Hematopoietic multipotent progenitor cell treated with erythropoietin and hydrocortisone succinate and interleukin-3 and kit ligand, for 4 days (in vitro differentiated cells): ENCODE measurements around the gene SEMA7A.

Experiments
- DNase-seq: peaks from one replicate; pipeline ENCODE4 v3.0.0-alpha.2; 2015

Gene SEMA7A

DNA sequence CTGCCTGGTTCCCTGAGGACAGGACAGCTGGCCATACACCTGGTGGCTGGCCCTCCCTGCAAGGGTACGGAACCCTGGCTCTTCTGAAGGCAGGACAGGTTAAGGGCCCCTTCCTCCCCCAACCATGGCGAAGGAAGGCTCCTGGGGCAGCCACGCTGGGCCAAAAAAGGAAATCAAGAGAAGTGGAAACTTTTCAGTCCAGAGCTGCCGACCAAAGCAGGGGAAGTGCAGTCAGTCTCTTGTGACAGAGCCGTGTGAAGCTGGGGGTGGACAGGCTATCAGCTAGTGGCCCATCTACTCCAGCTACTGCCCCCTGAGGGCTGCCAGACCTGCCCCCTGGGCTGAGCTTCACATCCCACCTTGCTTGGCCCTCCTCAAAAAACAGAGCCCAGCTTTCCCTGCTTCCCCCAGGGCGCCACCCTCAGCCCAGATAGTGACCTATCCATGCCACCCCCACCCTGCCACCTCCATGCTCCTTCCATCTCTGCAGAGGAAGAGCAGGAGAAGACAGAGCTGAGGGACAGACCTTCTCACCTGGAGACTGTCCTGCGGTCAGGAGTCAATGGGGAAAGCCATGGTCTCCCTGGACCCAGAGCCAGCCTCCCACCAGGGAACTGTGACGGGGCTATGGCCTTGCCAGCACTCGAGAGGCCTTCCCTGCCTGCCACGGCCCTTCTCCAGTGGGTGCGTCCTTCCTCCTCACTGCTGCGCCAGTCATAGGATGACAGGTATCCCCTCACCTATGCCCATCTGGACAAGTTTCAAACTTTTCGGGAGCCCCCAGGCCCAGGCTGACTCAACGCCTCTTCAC is 4.6 kb downstream of the SEMA7A start:
- peak; percentile 38 for DNase-seq

DNA sequence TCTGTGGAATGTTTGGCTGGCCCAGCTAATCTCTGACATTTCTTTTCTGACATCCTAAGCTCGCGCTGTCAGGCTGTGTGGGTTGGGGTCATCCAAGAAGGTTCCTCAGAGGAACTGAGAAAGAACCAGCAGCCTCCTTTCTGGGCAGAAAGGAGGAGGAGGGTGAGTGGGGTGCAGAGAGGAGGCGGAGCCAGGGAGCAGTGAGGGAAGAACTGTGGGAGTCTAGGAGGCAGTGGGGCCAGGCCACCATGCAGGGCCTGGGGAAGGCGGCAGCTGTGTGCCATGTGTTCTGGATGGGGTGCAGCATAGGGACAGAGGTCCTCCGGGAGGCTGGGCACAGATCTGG is 5.3 kb downstream of the SEMA7A start:
- no peak for DNase-seq

DNA sequence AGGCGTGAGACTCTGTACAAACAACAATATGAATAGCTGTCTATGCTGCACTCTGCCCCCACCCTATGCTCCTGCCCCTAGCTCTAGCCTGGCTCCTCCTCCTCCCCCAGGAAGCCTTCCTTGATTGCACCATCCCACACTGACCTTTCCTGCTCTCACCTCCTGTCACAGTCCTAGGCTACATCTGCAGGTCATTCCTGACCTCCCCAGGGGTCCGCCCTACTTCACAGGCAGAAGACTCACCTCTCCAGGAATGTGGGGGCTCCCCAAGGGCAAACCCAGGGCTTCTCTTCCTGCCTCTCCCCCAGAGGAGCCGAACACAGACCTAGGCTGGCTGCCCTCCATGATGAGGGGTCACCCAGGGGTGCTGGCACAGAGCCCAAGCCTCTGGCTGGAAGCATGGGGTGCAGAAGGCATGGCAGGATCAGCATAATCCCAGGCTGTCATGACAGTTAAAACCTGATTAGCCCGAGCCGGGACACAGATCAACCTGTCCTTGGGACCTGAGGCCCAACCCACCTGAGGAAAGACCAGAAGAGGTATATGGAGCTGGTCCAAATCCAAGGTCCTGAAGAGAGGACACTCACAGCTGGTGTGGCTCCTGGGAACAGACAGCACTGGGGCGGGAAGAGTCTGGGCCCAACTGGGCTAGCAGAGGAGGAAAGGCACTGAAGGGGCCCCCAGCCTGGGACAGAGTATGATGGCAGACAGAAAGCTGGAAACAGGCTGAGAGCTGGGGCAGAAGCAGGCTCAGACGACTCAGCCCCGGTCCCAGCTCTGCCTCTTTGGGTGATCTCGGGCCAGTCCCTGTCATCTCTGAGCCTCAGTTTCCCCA is 5.9 kb downstream of the SEMA7A start:
- no peak for DNase-seq

GRCh38 chr15:74426404-74427281 is 7.1 kb downstream of the SEMA7A start:
- no peak for DNase-seq

DNA sequence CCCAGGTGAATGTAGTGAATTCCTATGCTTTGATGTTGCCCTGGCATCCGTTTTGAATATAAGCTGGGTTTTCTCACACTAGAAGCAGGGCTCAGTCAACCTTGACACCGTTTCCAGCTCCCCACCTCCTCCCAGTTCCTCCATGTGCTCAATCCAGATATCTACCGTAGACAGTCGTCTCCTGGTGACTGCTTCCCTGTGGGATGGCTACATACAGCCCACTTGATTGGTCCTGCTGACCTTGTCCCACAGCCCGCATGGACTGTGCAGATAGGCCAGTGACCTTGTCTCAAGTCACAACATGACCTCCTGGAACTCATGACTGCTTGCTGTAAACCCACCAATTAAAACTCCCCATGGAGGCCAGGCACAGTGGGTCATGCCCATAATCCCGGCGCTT is 8.1 kb downstream of the SEMA7A start:
- DNase-seq = no peak

DNA sequence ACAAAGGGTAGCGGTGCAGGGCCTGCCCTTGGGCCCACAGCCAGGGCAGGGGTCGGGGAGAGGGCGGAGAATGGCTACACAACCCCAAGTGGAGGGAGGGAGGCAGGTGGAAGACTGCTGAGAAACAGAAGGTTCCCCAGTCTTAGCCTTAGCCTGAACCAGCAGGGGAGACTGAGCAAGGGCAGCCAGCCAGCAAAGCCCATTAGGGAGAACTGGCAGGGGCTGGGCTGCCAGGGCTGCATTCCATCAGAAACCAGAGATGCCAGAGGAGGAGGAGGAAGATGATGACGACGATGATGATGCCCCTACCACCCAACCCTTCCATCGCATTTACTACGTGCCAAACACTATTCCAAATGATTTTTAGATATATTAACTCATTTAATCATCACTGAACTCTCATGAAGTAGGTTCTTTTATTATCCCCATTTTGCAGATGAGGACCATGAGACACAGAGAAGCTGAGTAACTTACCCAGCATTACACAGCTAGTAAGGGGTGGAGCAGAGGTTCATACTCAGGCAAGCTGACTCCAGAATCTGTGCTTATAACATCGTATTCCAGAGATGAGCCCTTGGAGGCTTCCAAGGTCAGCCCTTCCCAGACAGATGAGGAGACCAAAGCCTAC is 8.7 kb downstream of the SEMA7A start:
- no peak for DNase-seq

DNA sequence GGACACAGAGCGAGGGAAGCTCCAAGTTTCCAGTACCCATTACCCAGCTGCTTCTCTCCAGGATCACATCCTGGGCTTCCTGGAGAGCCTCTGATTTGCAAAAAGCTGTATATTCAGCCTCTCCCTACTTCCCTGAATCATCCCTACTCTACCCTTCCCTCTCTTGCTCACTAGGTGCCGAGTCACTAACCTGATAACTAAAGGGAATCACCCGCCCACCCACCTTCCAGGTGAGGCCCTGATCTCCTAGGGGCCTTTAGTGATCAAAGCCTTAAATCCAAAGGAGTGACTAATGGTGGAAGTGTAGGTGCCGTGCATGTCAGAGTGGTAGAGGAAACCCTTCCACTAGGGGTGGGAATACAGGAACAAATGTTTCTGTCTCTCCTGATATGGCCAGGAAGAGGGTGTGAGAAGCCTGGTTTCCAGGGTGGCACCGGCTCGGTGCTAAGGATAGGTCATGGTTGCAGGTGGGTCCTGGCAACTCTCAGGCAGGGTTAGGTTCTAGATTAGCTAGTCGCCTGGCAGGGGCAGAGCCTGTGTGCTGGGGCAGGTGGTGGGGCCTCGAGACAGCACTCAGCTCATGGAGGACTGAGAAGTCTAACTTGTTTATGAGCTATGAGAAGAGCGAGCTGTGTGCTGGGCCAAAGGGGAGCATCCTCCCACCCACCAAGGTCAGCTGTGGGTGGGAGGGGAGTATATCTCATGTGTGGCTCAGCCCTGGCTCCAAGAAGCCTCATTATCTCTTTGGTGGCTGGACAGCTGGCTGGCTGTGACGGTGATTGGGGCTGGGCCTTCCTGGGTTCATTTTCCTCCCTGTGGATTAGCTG is 10.1 kb downstream of the SEMA7A start:
- peak; percentile 54 for DNase-seq

DNA sequence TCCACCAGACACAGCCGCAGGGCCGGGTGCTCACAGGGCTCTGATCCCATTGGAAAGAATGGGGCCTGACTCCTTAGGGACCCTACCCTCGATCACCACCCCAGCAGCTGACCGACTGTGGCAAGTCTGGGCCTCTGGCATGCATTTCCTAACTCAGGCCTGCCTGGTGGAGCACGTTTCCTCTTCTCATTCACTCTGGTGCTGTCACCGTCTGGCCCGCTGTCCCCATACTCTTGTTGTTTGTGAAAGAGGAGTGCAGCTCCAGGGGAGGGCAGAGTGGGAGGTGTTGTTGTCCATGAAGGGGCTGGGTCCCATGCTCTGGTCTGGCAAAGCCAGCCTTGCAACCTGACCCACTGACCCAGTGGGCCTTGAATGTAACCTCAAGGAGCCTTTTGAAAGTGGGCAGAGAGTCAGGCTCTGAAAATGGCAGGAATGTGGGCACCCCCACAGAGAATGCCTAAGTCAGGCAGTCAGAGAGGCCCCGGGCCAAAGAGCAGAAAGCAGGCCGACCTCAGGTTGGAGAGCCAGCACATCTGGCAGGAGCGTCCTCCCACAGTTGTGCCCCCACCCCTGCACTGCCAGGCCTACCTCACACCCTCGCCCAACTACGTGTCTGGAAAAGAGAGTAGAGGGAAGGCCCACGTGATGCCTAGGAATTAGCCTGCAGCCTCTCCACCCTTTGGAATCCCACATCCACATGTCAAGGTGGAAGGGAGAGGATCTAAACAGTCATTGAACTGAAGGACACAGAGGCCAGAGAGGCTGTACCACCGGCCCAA is 10.9 kb downstream of the SEMA7A start:
- peak; percentile 55 for DNase-seq

DNA sequence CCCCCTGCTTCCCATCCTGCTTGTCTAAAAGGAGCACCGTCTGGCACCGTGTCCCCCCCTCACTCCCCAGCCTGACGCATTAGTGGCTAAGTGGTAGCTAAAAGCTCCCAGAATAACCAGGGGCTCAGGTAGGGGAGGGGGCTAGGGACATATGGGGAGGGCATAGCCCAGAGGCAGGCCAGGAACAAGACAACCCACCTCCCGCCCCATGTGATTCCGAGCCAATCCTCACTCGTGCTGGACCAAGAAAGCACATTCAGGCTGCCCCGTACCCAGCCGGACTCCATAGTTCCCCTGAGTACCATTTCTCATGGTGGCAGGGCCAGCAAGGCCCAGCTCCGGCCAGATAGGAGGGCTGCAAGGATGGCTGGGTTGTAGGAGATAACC is 11.5 kb downstream of the SEMA7A start:
- DNase-seq = no peak

- no peak for DNase-seq
Measured at GRCh38 chr15:74421302-74422245, 12.2 kb downstream of the SEMA7A start.

GRCh38 chr15:74420193-74420905 is 13.4 kb downstream of the SEMA7A start:
- DNase-seq = peak; percentile 83

DNA sequence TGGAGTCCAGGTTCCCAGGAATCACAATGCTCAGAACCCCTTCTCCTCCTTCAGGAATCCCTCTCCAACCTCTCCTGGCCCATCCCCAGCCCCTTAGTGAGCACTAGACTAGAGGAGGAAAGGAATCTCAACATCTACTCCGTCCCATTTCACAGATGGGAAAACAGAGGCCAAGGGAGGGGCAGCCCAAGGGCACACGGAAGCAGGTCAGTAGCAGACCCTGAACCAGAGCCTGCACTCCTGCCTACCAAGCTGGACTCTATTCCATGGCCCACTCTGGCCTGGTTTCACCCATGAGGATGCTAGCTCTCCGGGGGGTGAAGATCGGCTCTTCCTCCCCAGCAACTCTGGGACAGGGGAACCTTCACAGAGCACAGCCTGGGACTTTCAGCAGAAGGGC is 14.3 kb downstream of the SEMA7A start:
- no peak for DNase-seq

DNA sequence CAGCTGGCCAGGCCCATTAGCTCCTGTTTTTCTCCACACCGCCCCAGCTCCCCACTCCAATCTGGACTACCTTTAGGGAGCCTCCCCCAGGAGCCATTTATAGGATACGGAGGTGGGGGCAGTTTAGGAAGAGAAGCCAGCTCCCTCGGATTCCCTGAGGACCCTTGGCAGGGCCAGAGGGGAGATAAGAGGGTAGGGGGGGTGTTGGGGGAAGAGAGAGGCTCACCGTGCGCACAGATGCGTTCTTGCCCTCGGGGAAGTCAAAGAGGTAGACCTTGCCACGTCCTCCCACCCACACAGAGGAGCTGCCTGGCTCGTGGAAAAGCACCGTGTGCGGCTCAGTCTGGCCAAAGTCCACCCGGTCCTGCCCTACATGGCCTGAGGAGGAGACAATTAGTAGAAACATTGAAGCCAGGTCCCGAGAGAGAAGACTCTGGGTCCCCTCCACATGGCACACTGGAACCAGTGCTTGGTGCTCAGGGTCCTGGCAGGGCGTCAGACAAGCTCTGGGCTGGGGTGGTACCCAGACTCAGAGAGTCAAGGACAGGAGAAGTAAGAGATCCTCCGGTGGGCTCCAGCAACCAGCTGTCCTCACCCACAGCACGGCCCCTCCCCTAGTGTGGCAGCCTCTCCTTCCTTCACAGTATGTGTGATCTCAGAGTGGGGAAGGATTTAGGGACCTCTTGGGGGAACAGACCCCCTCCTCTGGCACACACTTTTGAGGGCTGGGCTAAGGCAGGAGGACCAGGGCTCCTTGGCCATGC is 15.0 kb downstream of the SEMA7A start:
- no peak for DNase-seq

DNA sequence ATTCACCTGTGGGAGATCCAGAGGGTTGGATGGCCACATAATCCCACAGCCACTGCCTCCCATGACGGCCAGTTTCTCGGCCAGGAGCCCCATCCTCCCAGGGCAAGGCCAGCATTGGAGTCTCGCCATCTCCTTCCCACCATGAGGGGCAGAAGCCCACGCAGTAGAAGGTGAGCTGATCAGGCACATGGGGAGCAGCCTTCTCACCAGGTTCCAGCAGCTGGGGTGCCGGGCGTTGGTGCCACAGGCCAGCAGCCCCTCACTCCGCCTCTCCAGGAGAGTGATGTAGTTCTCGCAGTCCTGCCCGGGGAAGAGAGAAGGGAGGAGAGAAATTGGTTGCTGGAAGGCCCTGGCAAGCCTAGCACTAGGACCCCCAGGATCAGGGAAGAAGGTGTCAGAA is 16.1 kb downstream of the SEMA7A start:
- DNase-seq = no peak

DNA sequence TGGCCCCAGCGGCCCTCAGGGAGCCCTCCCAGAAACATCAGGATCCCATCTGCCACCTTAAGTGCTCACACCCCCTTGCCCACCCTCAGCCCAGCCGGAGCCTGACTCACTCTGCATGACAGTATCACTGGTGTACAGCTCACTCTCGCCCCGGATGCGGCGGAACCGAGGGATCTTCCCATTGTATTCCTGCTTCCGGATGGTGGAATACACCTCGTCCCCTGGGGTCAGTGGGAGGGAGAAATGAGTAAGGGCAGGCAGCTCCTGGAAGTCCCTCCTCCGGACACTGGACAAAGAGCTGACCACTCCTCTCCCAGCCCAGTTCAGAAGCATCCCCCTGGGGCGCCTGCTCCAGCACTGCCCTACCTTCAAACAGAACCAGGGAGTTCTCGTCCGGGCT is 16.5 kb downstream of the SEMA7A start:
- no peak for DNase-seq

DNA sequence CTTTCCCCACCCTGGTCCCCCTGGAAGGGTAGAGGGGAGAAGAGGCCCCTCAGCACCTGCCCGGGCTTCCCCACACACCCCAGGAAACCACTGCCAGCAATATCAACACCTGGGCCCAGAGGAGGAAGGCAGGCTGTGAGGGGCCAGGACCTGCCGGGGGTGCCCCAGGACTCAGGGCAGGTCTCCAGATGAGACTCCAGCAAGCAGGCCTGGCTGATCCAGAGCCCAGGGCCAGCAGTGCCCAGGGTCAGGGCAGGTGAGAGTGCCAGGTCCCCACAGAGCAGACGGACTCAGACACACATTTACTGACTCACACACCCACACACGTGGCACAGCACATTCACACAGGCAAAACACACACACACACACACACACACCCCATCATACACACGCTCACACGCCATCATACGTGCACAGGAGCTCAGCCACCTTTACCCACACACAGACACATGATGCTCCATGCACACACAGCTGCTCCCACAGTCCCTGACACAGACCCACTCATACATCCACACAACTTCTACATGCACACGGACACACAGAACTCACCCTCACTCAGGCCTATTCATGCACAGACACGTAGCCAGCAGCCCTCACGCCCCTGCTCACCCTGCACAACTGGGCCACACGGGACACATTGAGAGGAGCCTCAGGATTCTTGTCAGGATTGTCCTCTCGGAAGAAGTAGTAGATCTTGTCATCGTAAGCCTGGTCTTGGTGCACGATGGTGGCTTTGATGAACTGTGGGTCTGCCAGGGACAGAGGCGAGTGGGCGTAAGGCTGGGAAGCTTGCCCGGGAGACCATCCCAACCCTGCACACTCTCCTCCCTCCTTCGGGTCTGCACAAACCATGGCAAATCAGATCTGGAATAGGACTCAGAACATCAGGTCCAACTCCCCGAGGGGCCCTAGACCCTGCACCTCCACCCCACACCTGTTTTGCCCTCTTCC is 17.5 kb downstream of the SEMA7A start:
- DNase-seq = no peak
